ENCODE data around the gene AKAP8. TPM values are rescaled to one million over a fixed set of nuclear protein-coding genes. Genes with fewer than 3 reads are reported as not detected.
"Not testable (repeated sequence)": the region's sequence is repeated elsewhere in the genome, so short reads cannot be mapped to it uniquely, and the experiment has no call there.

The AKAP8 gene
- total RNA-seq, 4 donors from 2014 or later = 17.4 to 32.4 (median 21.7) TPM

- H3K36me3 ChIP-seq = peaks cover 8 to 37% (median 12%) of the 10 kb centered on the region in 3 donors
- 0 to 5% methylated on average over 5 to 12 of the region's 16 CpGs for WGBS, 2 donors
- H3K4me3 ChIP-seq = peak overlapping the region; percentile 83 to 97 (median 89)
- H3K9me3 ChIP-seq = no peaks in the 10 kb centered on the region
- H3K27me3 ChIP-seq = no peaks in the 10 kb centered on the region
- peaks cover 22 to 83% (median 46%) of the 10 kb centered on the region in 3 donors for H3K4me1 ChIP-seq
- DNase-seq = no peak
- TF ChIP-seq POLR2A (IDR thresholded peaks at IDR 0.05) (no peak), CTCF (IDR thresholded peaks at IDR 0.05) (no peak)
- H3K27ac ChIP-seq = peak overlapping the region; percentile 92 to 94 (median 92)
- intact Hi-C loops (cut with DNase I) = no loop called here
These were observed 38.6 kb upstream of the AKAP8 start for GRCh38 chr19:15418231-15418578.

- no peak for TF ChIP-seq POLR2A (IDR thresholded peaks at IDR 0.05)
- no peak for TF ChIP-seq CTCF (IDR thresholded peaks at IDR 0.05)
- H3K27me3 ChIP-seq = no peaks in the 10 kb centered on the region
- peaks cover 22 to 87% (median 51%) of the 10 kb centered on the region in 3 donors for H3K4me1 ChIP-seq
- no peaks in the 10 kb centered on the region for H3K9me3 ChIP-seq
- peak overlapping the region; percentile 83 to 97 (median 89) for H3K4me3 ChIP-seq
- intact Hi-C loops (cut with DNase I) = no loop called here
- no peak for DNase-seq
- peak overlapping the region; percentile 92 to 94 (median 92) for H3K27ac ChIP-seq
- WGBS, 2 donors = 5 to 8% methylated on average over 8 to 9 of the region's 9 CpGs
- peaks cover 4 to 36% (median 7%) of the 10 kb centered on the region in 3 donors for H3K36me3 ChIP-seq
These were observed 38.1 kb upstream of the AKAP8 start for GRCh38 chr19:15417699-15418098.

- Histone ChIP-seq H3K27ac (peak overlapping the region; percentile 15 to 63 (median 50)), H3K27me3 (no peaks in the 10 kb centered on the region), H3K36me3 (peaks cover 0 to 58% (median 6%) of the 10 kb centered on the region in 3 donors), H3K4me3 (peak overlapping the region in 1 of 4 donors; percentile 4), H3K9me3 (no peaks in the 10 kb centered on the region), H3K4me1 (peaks cover 16 to 94% (median 53%) of the 10 kb centered on the region in 3 donors)
- TF ChIP-seq CTCF (IDR thresholded peaks at IDR 0.05) (no peak), POLR2A (IDR thresholded peaks at IDR 0.05) (no peak)
- intact Hi-C loops (cut with DNase I) = no loop called here
- DNase-seq = no peak
- WGBS, 2 donors = 68 to 74% methylated on average over 4 of the region's 4 CpGs
These were observed 33.2 kb upstream of the AKAP8 start for GRCh38 chr19:15412832-15413231.

GRCh38 chr19:15411351-15411750, 31.8 kb upstream of the AKAP8 start:
- H3K27me3 ChIP-seq; H3K4me3 ChIP-seq; DNase-seq; intact Hi-C loops (cut with DNase I); H3K9me3 ChIP-seq: not testable (repeated sequence)
- Histone ChIP-seq H3K4me1 (peaks cover 1 to 94% (median 47%) of the 10 kb centered on the region in 3 donors), H3K36me3 (peaks cover 0 to 71% (median 6%) of the 10 kb centered on the region in 3 donors), H3K27ac (peak overlapping the region in 3 of 4 donors; percentile 7 to 60 (median 31))
- 83 to 84% methylated on average over 2 of the region's 2 CpGs for WGBS, 2 donors

- WGBS, 2 donors = 46 to 64% methylated on average over 2 to 3 of the region's 3 CpGs
- peaks cover 21 to 99% (median 29%) of the 10 kb centered on the region in 3 donors for H3K36me3 ChIP-seq
- H3K27ac ChIP-seq = peak overlapping the region in 3 of 4 donors; percentile 70 to 80 (median 77)
- no peak for DNase-seq
- H3K4me3 ChIP-seq = no peak overlapping the region
- H3K27me3 ChIP-seq = no peaks in the 10 kb centered on the region
- H3K4me1 ChIP-seq = peaks cover 0 to 85% (median 27%) of the 10 kb centered on the region in 3 donors
- no peaks in the 10 kb centered on the region for H3K9me3 ChIP-seq
- no peak for TF ChIP-seq CTCF (IDR thresholded peaks at IDR 0.05)
- no peak for TF ChIP-seq POLR2A (IDR thresholded peaks at IDR 0.05)
- intact Hi-C loops (cut with DNase I) = no loop called here
These were observed 25.2 kb upstream of the AKAP8 start for GRCh38 chr19:15404780-15405211.

Data from esophagus squamous epithelium (tissue), 5 donors.